ENCODE data around the gene ZMYND19.
A peak's percentile ranks its signal among the peaks of the same experiment; 100 is the strongest.
"Not testable (repeated sequence)": the region's sequence is repeated elsewhere in the genome, so short reads cannot be mapped to it uniquely, and the experiment has no call there.

The ZMYND19 gene

DNA sequence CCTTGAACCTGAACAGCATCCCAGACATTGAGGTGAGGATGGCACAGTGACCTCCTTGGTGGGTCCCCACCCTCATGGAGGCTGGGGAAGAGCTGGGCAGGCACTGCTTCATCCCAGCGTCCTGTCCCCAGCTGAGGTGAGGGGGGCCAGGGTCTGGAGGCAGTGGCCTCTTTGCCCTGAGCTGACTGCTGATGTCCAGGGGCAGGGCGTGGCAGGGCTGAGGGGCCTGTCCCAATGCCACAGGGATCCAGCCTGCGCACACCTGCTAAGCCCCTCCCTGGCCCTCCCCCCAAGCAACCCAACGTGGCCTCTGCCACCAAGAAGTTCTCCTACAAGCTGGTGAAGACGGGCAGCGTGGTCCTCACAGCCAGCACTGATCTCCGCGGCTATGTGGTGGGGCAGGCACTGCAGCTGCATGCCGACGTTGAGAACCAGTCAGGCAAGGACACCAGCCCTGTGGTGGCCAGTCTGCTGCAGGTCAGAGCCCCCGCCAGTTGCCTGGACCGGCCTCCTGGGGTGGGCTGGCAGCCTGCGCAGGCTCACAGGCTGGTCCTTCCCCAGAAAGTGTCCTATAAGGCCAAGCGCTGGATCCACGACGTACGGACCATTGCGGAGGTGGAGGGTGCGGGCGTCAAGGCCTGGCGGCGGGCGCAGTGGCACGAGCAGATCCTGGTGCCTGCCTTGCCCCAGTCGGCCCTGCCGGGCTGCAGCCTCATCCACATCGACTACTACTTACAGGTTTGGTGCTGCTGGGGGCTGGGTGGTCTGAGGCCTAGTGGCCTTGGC lies 23.6 kb upstream of the ZMYND19 start:
- no peak for DNase-seq

- no peak for DNase-seq
Observed at GRCh38 chr9:137613259-137613658, 22.9 kb upstream of the ZMYND19 start.

GRCh38 chr9:137612741-137613142 lies 22.4 kb upstream of the ZMYND19 start:
- no peak for DNase-seq

DNA sequence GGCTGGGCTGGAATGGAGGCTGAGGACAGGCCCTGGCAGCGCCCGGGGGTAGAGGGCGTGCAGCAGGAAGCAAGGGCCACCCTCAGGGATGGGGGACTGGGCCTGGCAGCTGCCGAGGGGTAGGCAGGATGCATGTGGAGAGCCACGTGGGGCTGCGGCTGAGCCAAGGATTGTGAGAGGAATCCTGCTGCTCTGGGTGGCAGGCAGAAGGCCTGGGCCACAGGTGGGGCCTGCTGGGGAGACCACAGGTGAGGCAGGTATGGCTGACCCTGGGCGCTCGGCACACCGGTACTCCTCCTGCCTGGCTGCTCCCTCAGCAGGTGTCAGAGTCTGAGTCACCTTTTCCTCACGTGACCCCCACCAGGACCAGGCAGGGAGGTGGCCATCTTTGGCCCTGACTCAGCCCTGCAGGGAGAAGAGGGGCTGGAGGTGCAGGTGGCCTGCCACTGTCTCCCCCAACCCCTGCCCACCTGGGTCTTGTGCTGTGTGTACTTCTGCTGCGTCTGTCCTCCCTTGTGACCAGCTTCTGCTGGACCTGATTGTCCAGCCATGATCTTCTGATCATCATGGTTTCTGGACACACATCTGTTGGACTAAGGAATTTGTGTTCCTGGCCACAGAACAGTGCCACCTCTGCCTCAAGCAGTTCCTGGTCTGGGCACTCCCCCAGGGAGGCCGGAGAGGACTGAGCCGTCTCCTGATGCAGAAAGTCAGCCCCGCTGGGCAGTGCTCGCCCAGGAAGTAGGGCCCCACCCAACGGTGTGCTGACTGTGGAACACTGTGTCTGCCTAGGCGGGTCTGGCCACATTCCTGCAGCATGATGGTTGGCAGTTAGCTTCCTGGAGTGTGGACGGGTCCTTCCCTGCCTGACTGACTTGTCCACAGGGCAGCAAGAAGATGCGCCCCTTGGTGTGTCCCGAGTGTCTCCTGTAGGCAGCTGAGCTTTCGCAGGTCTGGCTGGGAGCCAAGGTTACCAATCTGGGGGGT lies 21.6 kb upstream of the ZMYND19 start:
- peak; percentile 11 for DNase-seq

GRCh38 chr9:137610944-137611343 lies 20.6 kb upstream of the ZMYND19 start:
- no peak for DNase-seq

DNA sequence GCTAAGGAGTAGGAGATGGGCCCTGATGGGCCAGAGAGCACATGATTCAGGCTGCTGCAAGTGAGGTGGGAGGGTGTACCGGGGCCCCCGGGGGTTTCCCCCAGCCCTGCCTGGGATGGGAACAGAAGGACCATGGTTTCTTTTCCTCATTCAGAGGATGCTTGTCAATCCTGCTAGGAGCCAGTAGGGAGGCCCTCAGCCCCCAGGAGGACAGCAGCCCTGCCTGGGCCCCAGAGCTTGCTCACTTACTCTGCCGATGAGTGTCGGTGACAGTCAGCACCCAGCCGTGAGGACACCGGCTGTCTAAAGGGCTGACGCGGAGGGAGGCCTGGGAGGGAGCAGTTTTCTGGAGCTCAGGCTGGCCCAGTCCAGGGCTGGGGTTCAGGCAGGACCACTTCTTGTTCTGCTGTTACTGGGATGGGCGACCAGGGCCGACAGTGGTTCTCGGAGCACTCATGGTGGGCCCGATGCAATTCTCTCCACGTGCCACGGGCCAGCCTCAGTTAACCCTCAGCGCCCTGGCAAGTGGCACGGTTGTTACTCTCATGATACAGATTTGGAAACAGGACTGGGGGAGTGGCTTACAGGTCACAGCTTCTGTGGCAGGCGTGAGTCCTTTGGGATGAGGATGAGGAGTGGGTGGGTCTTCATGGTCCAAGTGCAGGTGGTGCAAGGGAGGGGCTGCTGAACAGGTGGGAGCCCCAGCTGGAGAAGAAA lies 17.0 kb upstream of the ZMYND19 start:
- DNase-seq, result no peak

- no peak for DNase-seq
Observed at GRCh38 chr9:137606734-137607138, 16.4 kb upstream of the ZMYND19 start.

DNA sequence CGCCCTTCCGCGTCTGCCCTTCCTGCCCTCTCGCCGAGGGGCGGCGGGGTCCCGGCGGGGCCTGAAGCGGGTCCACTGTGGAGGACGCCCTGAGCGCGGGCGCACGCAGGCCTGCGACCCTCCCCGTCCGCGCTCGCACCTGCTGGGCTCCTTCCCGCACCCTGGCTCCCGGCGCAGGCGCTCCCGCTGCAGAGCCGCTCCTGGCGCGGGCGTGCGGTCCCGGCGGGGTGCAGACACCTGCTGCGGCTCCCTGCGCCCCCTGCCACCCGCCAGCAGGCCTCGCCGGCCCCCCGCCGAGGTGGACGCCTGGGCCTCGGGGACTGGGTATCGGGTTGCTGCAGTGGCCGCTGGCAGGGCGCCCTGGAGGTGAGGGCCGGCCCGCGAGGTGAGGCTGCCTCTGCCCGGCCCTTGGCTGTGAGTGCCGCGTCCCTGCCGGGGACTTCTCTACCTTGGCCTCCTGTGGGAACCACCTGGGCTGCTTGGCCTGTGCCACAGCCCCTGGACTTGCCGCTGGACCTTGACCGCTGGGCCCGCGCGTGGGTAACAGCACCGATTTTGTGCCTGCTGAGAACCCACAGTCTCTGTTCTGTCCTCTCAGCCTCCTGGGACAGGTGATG lies 15.8 kb upstream of the ZMYND19 start:
- no peak for DNase-seq

GRCh38 chr9:137605121-137606004 lies 15.1 kb upstream of the ZMYND19 start, which contains the start of gene ARRDC1:
TSS of gene ARRDC1 (plus strand) at chr9:137605686. CDS start at chr9:137605718, 32 bp downstream.
- DNase-seq, result peak; percentile 77

DNA sequence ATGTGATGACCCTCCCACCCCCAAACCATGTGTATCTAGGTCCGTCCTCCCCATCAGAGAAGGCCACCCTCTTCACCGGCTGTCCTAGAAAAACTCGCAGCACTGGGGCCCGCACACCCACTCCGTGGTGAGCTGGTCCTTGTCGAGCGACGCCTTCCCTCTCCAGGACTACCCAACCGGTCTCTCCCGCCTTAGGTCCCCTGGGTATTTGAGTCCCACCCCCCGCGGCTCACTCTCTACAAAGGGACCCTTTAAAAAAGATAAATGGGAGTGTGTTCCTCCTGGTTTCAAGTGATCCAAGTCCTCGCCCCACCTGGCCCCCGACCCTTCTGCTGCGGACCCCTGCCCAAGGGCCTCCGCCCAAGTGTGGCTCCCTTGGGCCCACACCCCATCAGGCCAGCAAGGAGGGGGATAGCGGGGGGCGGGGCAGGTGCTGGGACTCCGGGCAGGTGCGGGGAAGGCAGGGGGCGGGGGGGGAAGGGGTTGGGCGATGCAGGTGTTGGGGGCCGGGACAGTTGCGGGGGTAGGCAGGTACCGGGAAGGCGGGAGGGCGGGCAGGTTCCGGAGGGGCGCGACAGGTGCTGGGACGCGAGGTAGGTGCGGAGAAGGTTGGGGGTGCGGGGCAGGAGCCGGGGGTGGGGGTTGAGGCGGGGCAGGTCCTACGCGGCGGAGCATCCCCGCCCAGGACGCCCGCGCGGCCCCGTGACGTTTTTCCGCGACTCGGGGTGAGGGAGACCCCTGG lies 14.2 kb upstream of the ZMYND19 start:
- no peak for DNase-seq

- no peak for DNase-seq
Observed at GRCh38 chr9:137603879-137604278, 13.6 kb upstream of the ZMYND19 start.

DNA sequence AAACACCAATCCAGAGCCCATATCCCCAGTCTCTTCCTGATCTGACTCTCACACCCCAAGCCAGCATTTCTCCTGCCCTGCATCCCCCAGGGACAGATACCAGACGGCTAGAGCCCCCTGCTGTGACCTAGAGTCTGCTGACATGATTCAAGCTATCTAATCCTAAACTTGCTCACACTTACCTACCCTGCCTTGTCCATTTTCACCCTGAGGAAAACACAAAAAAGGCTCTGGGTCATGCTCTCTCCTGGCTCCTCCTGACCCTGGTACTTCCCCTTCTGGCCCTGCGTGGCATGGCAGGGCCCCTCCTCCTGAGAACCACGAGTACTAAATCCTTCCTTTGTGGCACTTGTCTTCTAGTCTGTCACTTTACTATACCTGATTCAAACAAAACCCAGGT lies 12.3 kb upstream of the ZMYND19 start:
- no peak for DNase-seq

DNA sequence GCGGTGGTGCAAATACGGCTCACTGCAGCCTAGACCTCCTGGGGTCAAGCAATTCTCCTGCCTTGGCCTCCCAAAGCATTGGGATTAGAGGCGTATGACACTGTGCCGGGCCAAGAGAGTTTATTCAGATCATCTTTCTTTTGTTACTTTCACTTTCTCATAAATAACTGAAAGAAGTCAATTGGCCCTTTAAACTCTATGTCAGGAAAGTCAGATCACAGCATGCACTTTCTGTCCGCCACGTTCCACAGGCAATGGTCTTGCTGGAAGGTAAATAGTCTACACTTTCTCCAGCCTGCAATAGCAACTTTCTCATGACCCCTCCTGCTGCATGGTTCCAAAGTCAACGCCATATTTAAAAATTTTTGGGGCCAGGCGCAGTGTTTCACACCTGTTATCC lies 8.6 kb upstream of the ZMYND19 start:
- DNase-seq, result no peak

GRCh38 chr9:137596577-137596976 lies 6.3 kb upstream of the ZMYND19 start:
- not testable (repeated sequence) for DNase-seq

- DNase-seq, result peak; percentile 93
Observed at GRCh38 chr9:137593176-137593575, 2.9 kb upstream of the ZMYND19 start.

DNA sequence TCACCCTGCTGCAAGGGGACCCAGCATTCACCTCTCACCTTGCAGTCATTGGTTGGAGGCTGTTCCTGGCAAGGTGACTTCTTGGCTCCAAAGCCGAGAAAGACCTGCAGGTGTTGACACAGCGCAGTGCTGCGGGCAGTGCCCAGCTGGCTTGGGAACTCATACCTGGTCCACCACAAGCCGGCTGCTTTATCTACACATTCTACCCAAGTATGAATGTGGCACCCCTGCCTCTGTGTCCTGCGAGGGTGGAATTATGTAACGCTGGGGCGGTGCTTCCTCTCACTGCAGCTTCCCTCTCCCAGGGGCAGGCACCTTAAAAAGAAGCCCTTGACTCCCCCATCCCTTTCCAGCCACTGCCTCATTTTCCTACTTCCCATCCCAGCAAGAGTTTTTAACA lies 2.5 kb upstream of the ZMYND19 start:
- no peak for DNase-seq

DNA sequence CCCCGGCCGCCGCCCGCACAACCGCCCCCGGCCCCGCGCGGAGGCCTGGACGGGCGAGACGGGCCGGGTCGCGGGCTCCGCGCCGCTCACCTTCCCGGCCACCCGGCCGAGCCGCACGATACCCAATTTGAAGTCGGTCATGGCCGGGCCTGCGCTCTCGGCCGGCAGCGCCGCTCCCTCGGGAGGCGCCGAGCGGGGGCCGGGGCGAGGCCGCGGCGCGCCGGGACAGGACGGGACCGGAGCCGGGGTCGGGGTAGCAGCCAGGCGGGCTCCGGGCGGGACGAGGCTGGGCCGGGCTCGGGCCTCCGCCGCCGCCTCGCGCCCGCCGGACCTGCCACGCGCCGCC lies 216 bp downstream of the ZMYND19 start:
- no peak for DNase-seq

DNA sequence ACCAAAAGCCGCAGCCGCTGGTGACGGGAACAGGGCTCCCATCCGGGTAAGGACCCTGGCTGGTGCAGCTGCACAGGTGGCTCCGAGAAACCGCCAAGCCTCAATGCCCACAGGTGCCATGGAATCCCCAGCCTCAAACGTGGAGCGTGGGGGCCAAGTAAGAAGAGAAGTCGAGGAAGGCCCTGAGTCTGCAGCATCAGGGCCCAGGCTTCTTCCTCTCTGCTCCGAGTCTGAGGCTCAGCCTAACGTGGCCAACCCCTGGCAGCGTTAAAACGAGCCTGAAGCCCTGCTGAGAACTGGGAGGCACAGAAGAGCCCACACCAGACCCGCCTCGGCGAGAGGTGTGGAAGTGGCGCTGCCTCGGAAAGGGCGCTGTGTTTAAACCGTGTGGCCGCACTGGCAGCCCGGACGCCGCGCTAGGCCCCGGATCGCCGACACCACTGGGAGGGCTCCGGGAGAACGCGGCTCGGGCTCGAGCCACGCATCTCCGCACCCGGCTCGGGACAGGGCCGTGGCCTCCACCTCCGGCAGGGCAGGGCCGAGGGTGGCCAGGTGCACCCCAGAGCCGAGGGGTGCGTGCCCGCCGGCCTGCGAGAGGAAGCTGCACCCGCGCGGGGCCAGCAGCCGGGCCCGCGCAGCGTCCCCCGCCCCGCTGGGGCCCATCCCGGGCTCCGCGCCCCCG lies 730 bp downstream of the ZMYND19 start:
- no peak for DNase-seq

DNA sequence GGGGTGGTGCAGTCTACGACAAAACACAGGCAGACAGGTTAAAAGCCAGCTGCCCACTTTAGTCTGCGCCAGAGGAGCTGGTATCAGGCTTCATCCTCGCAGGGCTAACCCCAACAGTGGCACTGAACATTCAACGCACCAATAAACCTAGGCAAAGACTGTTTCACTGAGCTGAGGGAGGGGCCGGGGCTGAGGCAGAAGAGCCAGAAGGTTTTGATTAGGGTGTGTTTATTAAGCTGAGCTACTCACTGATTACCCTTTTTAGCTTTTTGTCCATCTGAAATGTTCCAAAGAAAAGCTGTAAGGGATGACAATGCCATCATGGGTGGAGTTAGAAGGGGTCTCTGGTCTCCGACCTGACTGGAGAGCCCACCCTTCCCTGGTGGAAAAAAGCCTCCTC lies 1.4 kb downstream of the ZMYND19 start:
- no peak for DNase-seq

- no peak for DNase-seq
Observed at GRCh38 chr9:137588311-137588710, 2.0 kb downstream of the ZMYND19 start.

All from DMS79 treated with DMSO at 0.1 percent for 48 hours (cell line).